SKM-1 (cell line): ENCODE data around the gene CSPG5.

Source experiments
- DNase-seq: peaks from one replicate; lab custom pipeline; 2025; ENCODE audit not compliant: unreplicated experiment; lab: John Stamatoyannopoulos, UW

The CSPG5 gene

GRCh38 chr3:47541583-47542108 is 37.0 kb downstream of the CSPG5 start:
- DNase-seq: no peak

- no peak for DNase-seq
These were observed 38.4 kb downstream of the CSPG5 start for GRCh38 chr3:47540281-47540680.

- no peak for DNase-seq
These were observed 41.7 kb downstream of the CSPG5 start for GRCh38 chr3:47536967-47537366.

GRCh38 chr3:47536221-47536891 is 42.3 kb downstream of the CSPG5 start:
- no peak for DNase-seq

DNA sequence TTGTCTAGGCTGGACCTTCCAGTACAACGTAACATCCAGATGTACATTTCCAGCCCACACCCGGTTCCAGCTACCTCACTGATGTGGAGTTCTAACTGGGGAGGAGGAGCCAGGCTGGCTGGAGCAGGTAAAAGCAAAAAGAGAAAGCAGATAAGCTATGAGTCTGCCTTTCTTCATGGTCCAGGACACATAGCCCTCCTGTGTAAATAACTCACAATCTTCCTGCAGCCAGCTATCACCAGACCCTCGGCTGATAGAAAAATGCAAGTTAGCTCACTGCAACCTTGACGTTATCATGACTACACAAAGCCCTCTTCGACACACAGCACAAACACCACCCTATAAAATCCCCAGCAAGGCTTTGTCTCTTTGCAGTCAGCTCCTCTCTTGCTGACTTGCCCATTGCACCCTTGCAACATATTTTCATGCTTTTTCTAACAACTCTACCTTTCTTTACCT is 44.6 kb downstream of the CSPG5 start:
- no peak for DNase-seq

- no peak for DNase-seq
These were observed 45.2 kb downstream of the CSPG5 start for GRCh38 chr3:47533481-47533880.

- DNase-seq: no peak
These were observed 50.5 kb downstream of the CSPG5 start for GRCh38 chr3:47527952-47528725.

DNA sequence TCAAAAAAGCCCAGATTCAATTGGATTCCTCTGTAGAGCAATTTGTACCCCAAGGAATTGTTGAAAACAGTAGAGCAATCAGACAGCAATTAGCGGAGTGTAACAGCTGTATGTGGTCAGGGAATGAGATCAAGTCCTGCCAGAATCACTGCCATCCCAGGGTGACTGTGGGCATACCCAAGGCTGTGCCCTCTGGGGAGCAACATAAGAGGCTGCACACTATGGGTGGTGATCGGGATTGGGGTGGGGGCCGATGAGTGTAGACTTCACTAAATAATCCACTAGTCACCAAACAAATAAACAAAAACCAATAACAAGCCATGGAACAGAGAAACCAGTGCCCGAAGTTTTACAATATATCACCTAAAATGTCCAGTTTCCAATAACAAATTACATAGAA is 53.0 kb downstream of the CSPG5 start:
- DNase-seq: no peak

DNA sequence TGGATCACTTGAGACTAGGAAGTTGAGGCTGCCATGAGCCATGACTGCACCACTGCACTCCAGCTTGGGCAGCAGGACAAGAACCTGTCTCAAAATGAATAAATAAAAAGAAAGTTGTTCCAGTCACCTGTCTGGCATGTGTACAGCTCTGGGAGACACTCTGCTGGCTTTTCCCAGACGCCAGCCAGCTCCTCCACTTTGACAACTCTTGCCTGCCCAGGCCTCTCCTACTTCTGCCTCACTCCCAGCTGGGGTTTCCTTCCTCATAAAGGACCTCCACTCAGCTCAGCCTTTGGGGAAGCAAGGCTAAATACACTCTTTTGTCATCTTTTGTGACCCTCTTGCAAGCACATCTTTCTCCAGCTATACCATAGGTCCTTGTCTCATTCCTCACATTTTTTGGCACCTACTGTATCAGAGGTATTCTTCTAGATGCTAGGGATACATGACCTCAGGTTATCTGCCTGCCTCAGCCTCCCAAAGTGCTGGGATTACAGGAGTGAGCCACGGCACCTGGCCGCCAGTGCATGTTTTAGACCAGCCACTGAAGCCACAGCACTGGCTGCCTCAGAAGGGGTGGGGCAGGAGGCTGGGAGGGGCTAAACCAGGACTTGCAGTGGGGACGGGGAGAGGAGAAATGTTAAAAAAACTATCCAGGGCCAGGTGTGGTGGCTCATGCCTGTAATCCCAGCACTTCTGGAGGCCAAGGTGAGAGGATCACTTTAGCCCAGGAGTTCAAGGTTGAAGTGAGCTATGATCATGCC is 55.2 kb downstream of the CSPG5 start:
- no peak for DNase-seq

- DNase-seq: peak; percentile 92
These were observed 56.3 kb downstream of the CSPG5 start for GRCh38 chr3:47522082-47522987.

- no peak for DNase-seq
These were observed 57.9 kb downstream of the CSPG5 start for GRCh38 chr3:47520756-47521155.

- no peak for DNase-seq
These were observed 60.7 kb downstream of the CSPG5 start for GRCh38 chr3:47517937-47518336.

DNA sequence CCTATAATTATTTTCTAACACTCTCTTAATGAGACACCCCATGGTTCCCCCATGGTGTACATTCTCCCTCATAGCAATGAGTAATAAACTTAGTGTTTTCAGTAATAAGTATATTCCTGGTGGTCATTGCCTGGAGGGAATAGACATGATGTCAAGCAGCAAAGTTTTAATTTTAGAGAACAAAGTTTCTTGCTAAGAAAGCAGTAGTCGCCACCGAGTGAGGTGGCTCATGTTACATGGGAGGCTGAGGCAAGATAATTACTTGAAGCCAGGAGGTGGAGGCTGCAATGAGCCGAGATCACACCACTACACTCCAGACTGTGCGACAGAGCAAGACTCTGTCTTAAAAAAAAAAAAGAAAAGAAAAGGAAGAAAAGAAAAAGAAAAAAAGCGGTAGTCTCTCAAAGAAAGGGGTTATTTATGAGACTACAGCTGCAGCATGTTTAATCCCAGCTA is 62.8 kb downstream of the CSPG5 start:
- DNase-seq: no peak

DNA sequence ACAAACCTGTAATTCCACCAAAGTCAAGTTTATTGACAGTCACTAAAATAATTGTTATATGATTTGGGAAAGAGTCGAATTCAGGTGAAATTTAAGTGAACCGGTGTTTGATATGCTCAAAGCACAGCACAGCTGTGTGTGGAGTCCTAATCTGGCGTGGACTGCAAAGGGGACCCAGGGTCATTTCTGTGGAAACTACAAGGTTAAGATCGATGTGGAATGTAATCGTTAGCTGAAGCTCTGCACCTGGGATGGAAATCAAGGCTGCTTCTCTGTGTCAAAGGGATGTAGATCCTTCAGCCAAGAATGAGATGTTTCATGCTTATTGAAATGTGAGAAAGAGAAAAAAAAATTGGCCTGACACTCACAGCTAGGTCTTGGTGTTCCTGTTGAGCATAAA is 63.6 kb downstream of the CSPG5 start:
- DNase-seq: no peak

- peak; percentile 93 for DNase-seq
These were observed 65.3 kb downstream of the CSPG5 start, which contains the start of gene ELP6 for GRCh38 chr3:47513125-47513929. Gene ELP6, minus strand, starts transcription at chr3:47513712. Its CDS starts 122 bp downstream, at chr3:47513590.

- peak; percentile 11 for DNase-seq
These were observed 66.1 kb downstream of the CSPG5 start for GRCh38 chr3:47512416-47513124.
